Measurements from ENCODE around the gene CECR2.

CECR2 gene

DNA sequence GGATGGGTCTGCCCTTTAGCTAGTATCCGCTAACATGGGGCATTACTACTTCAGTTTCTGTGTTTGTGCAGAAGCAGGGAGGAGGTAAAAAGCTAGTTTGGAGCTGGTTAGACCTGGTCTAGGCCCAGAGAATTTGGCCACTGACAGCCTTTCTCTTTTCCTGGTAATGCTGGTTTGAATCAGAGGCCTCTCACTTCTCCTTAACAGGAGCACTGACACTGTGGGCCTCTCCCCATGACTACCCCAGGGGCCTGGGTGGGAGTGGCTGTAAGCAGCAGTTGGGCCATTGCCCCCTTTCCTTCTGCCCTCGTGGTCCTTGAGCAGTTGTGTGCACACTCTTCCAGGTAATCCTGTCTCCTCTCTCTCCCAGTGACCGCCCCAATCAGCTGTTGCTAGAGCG is 185.6 kb downstream of the CECR2 start:
- H3K23ac ChIP-seq (ENCODE audit: low read depth, low read length, poor library complexity) = no peak overlapping the region
- no CpG with 5 or more reads among the region's 4 CpGs for WGBS, 2 donors (ENCODE audit: extremely low coverage in 2 of 2, insufficient read length in 2 of 2, insufficient replicate concordance in 1 of 2)
- no peak overlapping the region for H2BK120ac ChIP-seq (ENCODE audit: low read depth, low read length)
- H4K91ac ChIP-seq (ENCODE audit: low read depth, low read length, poor library complexity) = no peak overlapping the region
- no peak overlapping the region for H2BK15ac ChIP-seq (ENCODE audit: low read length)
- no peak overlapping the region for H4K8ac ChIP-seq (ENCODE audit: low read depth, low read length)
- H3K9ac ChIP-seq (ENCODE audit: low read depth, low read length, poor library complexity) = no peak overlapping the region
- H3K18ac ChIP-seq (ENCODE audit: low read length) = no peak overlapping the region
- no peak for DNase-seq (ENCODE audit: low spot score)
- no peak overlapping the region for H3K27ac ChIP-seq (replicated peaks; ENCODE audit: low read length)
- H3K14ac ChIP-seq (ENCODE audit: low read length) = no peak overlapping the region
- H3K9me3 ChIP-seq (replicated peaks in 1 of 2; ENCODE audit: control insufficient read depth in 2 of 2, insufficient read depth in 1 of 2, low read depth in 1 of 2, low read length in 2 of 2) = peaks cover 4 to 8% of the 10 kb centered on the region in 2 donors
- no peak overlapping the region for H2AFZ ChIP-seq (ENCODE audit: low read length)
- H3K27me3 ChIP-seq (ENCODE audit: control insufficient read depth in 3 of 3, insufficient read depth in 3 of 3, low read depth in 1 of 3, low read length in 3 of 3) = no peaks in the 10 kb centered on the region
- H2BK5ac ChIP-seq (ENCODE audit: low read length) = no peak overlapping the region
- H3K36me3 ChIP-seq (replicated peaks in 1 of 2; ENCODE audit: control insufficient read depth in 2 of 2, insufficient read depth in 2 of 2, low read length in 2 of 2) = peaks cover 53 to 96% of the 10 kb centered on the region in 2 donors
- no peaks in the 10 kb centered on the region for H3K4me1 ChIP-seq (ENCODE audit: control insufficient read depth in 2 of 2, insufficient read depth in 1 of 2, low read depth in 1 of 2, low read length in 2 of 2)
- no peak overlapping the region for H2AK5ac ChIP-seq (ENCODE audit: low read depth, low read length)
- no peak overlapping the region for H3K4me2 ChIP-seq (ENCODE audit: insufficient read depth, low read length, poor library complexity, severe bottlenecking)
- no peak overlapping the region for H3K4ac ChIP-seq (ENCODE audit: low read length)
- H3K4me3 ChIP-seq (ENCODE audit: low read length in 2 of 2) = no peak overlapping the region
- no peaks in the 10 kb centered on the region for H3K79me1 ChIP-seq (ENCODE audit: low read depth, low read length)
- no peak overlapping the region for H2BK12ac ChIP-seq (ENCODE audit: low read length)

DNA sequence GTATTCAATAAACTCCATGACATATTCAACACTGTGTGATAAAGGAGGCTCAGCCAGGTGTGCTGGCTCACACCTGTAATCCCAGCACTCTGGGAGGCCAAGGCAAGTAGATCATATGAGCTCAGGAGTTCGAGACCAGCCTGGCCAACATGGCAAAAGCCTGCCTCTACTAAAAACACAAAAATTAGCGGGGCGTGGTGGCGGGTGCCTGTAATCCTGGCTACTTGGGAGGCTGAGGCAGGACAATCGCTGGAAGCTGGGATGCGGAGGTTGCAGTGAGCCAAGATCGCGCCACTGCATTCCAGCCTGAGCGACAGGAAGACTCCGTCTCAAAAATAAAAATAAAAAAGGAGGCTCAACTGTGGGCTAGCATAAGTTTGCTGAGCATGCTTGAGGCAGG is 189.9 kb downstream of the CECR2 start:
- Histone ChIP-seq H2BK15ac (ENCODE audit: low read length) (no peak overlapping the region), H2AK5ac (ENCODE audit: low read depth, low read length) (no peak overlapping the region)
- no peak for DNase-seq (ENCODE audit: low spot score)

DNA sequence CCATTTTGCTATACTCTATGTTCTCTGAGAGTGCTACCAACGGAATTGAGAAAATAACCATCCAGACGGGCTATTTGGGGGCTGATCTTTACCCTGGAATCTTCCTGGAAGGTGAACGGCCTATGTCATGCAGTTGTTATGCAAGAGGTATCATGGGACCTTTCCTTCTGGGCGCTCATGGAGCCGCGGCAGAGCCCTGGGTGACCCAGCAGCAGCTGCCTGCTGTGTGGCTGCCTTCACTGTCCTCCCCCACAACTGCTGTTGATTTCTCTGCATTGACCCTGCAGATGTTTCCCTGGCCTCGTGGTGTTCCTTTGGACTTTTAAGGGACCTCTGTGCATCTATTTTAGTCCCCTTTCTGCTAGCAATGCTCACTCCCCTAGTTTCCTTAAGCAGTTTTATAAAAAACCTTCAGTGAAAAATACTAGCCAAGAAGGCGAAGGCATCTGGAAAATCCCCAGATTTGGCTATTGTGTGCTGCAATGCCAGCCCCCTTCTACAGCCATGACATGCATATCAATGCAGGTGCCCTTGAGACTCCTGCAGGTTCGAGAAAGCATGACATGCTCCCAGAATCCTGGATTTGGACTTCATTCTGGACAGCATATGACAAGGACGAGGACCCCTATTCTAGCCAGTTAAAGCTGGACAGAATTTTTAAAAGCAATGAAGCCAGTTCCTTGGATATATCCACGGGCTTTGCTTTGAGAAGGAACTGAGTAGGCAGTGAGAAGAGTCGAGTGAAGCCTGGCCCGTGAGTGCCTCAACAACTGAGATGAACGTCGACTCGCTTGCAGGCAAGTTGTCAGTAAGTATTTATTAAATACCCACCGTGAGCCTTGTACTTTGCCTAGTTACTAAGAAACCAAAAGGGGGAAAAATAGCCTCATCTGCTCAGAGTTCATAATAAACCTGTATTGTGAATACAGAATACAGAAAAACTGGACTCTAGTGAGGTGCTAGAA is 193.9 kb downstream of the CECR2 start, which contains the start of gene SLC25A18:
Gene SLC25A18, plus strand, starts transcription at position 593 of the 965 bp plus-strand sequence. CDS start 16,447 bp downstream, outside the sequence.
- Histone ChIP-seq H2BK120ac (ENCODE audit: low read depth, low read length) (no peak within 1 kb of the TSS), H3K27me3 (ENCODE audit: control insufficient read depth in 3 of 3, insufficient read depth in 3 of 3, low read depth in 1 of 3, low read length in 3 of 3) (no peaks in the 10 kb centered on the region), H3K18ac (ENCODE audit: low read length) (no peak within 1 kb of the TSS), H2BK5ac (ENCODE audit: low read length) (no peak within 1 kb of the TSS), H3K4me2 (ENCODE audit: insufficient read depth, low read length, poor library complexity, severe bottlenecking) (no peak within 1 kb of the TSS), H2BK12ac (ENCODE audit: low read length) (no peak within 1 kb of the TSS), H3K9me3 (replicated peaks in 1 of 2; ENCODE audit: control insufficient read depth in 2 of 2, insufficient read depth in 1 of 2, low read depth in 1 of 2, low read length in 2 of 2) (peaks cover 6 to 8% of the 10 kb centered on the region in 2 donors), H3K9ac (ENCODE audit: low read depth, low read length, poor library complexity) (no peak within 1 kb of the TSS), H3K4ac (ENCODE audit: low read length) (no peak within 1 kb of the TSS), H2AK5ac (ENCODE audit: low read depth, low read length) (no peak within 1 kb of the TSS), H2AFZ (ENCODE audit: low read length) (peak within 1 kb of the TSS; percentile 79), H3K14ac (ENCODE audit: low read length) (no peak within 1 kb of the TSS), H2BK15ac (ENCODE audit: low read length) (no peak within 1 kb of the TSS), H3K79me1 (ENCODE audit: low read depth, low read length) (no peaks in the 10 kb centered on the region), H3K27ac (replicated peaks; ENCODE audit: low read length) (peak within 1 kb of the TSS; percentile 28), H4K8ac (ENCODE audit: low read depth, low read length) (no peak within 1 kb of the TSS), H4K91ac (ENCODE audit: low read depth, low read length, poor library complexity) (no peak within 1 kb of the TSS), H3K4me1 (ENCODE audit: control insufficient read depth in 2 of 2, insufficient read depth in 1 of 2, low read depth in 1 of 2, low read length in 2 of 2) (peaks cover 4 to 19% of the 10 kb centered on the region in 2 donors), H3K36me3 (replicated peaks in 1 of 2; ENCODE audit: control insufficient read depth in 2 of 2, insufficient read depth in 2 of 2, low read length in 2 of 2) (peaks cover 9 to 20% of the 10 kb centered on the region in 2 donors), H3K4me3 (ENCODE audit: low read length in 2 of 2) (no peak within 1 kb of the TSS), H3K23ac (ENCODE audit: low read depth, low read length, poor library complexity) (no peak within 1 kb of the TSS)
- DNase-seq (ENCODE audit: low spot score) = peak; percentile 14
- WGBS, 2 donors (ENCODE audit: extremely low coverage in 2 of 2, insufficient read length in 2 of 2, insufficient replicate concordance in 1 of 2) = no CpG with 5 or more reads among the region's 17 CpGs

More for the DNA sequence above, 189.9 kb downstream of the CECR2 start:
- Histone ChIP-seq H3K36me3 (replicated peaks in 1 of 2; ENCODE audit: control insufficient read depth in 2 of 2, insufficient read depth in 2 of 2, low read length in 2 of 2) (peaks cover 28 to 59% of the 10 kb centered on the region in 2 donors), H3K18ac (ENCODE audit: low read length) (no peak overlapping the region), H3K27ac (replicated peaks; ENCODE audit: low read length) (no peak overlapping the region), H3K4me1 (ENCODE audit: control insufficient read depth in 2 of 2, insufficient read depth in 1 of 2, low read depth in 1 of 2, low read length in 2 of 2) (peaks cover 4 to 18% of the 10 kb centered on the region in 2 donors), H3K9me3 (replicated peaks in 1 of 2; ENCODE audit: control insufficient read depth in 2 of 2, insufficient read depth in 1 of 2, low read depth in 1 of 2, low read length in 2 of 2) (peaks cover 8% of the 10 kb centered on the region in 2 donors), H2BK5ac (ENCODE audit: low read length) (no peak overlapping the region), H3K4me2 (ENCODE audit: insufficient read depth, low read length, poor library complexity, severe bottlenecking) (no peak overlapping the region), H2AFZ (ENCODE audit: low read length) (no peak overlapping the region), H3K27me3 (ENCODE audit: control insufficient read depth in 3 of 3, insufficient read depth in 3 of 3, low read depth in 1 of 3, low read length in 3 of 3) (no peaks in the 10 kb centered on the region), H3K4me3 (ENCODE audit: low read length in 2 of 2) (no peak overlapping the region), H4K91ac (ENCODE audit: low read depth, low read length, poor library complexity) (no peak overlapping the region), H3K4ac (ENCODE audit: low read length) (no peak overlapping the region), H4K8ac (ENCODE audit: low read depth, low read length) (no peak overlapping the region), H3K9ac (ENCODE audit: low read depth, low read length, poor library complexity) (no peak overlapping the region), H3K79me1 (ENCODE audit: low read depth, low read length) (no peaks in the 10 kb centered on the region), H3K14ac (ENCODE audit: low read length) (no peak overlapping the region), H2BK120ac (ENCODE audit: low read depth, low read length) (no peak overlapping the region), H3K23ac (ENCODE audit: low read depth, low read length, poor library complexity) (no peak overlapping the region), H2BK12ac (ENCODE audit: low read length) (no peak overlapping the region)
- no CpG with 5 or more reads among the region's 10 CpGs for WGBS, 2 donors (ENCODE audit: extremely low coverage in 2 of 2, insufficient read length in 2 of 2, insufficient replicate concordance in 1 of 2)

DNA sequence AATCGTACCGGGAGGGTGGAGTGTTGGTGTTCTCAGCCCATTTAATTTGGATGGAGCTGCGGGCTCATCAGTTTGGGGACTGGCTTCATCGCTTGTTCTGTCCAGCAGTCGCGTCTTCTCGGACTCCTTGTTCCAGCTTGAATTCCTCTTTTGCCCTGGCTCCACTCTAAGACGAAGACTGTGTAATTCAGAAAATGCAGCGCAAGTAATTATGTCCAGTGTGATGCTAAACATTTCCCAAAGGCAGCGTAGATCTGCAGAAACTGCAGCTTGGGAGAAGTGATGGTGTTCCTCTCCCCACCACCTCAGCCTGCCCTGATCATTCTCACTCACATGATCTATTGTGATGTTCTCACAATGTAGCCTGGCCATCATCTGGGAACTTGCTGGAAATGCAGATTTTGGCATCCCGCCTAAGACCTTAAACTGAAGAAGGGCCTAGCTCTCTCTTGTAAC is 194.7 kb downstream of the CECR2 start:
- peaks cover 5 to 8% of the 10 kb centered on the region in 2 donors for H3K9me3 ChIP-seq (replicated peaks in 1 of 2; ENCODE audit: control insufficient read depth in 2 of 2, insufficient read depth in 1 of 2, low read depth in 1 of 2, low read length in 2 of 2)
- no CpG with 5 or more reads among the region's 11 CpGs for WGBS, 2 donors (ENCODE audit: extremely low coverage in 2 of 2, insufficient read length in 2 of 2, insufficient replicate concordance in 1 of 2)
- no peak for DNase-seq (ENCODE audit: low spot score)
- H2AFZ ChIP-seq (ENCODE audit: low read length) = no peak overlapping the region
- H3K4me1 ChIP-seq (ENCODE audit: control insufficient read depth in 2 of 2, insufficient read depth in 1 of 2, low read depth in 1 of 2, low read length in 2 of 2) = peaks cover 4 to 19% of the 10 kb centered on the region in 2 donors
- H2AK5ac ChIP-seq (ENCODE audit: low read depth, low read length) = no peak overlapping the region
- no peak overlapping the region for H2BK15ac ChIP-seq (ENCODE audit: low read length)
- H3K9ac ChIP-seq (ENCODE audit: low read depth, low read length, poor library complexity) = no peak overlapping the region
- H4K8ac ChIP-seq (ENCODE audit: low read depth, low read length) = no peak overlapping the region
- H3K18ac ChIP-seq (ENCODE audit: low read length) = no peak overlapping the region
- H3K36me3 ChIP-seq (replicated peaks in 1 of 2; ENCODE audit: control insufficient read depth in 2 of 2, insufficient read depth in 2 of 2, low read length in 2 of 2) = peaks cover 4 to 13% of the 10 kb centered on the region in 2 donors
- no peak overlapping the region for H3K4me3 ChIP-seq (ENCODE audit: low read length in 2 of 2)
- H4K91ac ChIP-seq (ENCODE audit: low read depth, low read length, poor library complexity) = no peak overlapping the region
- H3K27me3 ChIP-seq (ENCODE audit: control insufficient read depth in 3 of 3, insufficient read depth in 3 of 3, low read depth in 1 of 3, low read length in 3 of 3) = no peaks in the 10 kb centered on the region
- H3K14ac ChIP-seq (ENCODE audit: low read length) = no peak overlapping the region
- no peak overlapping the region for H3K23ac ChIP-seq (ENCODE audit: low read depth, low read length, poor library complexity)
- no peak overlapping the region for H2BK120ac ChIP-seq (ENCODE audit: low read depth, low read length)
- no peak overlapping the region for H2BK12ac ChIP-seq (ENCODE audit: low read length)
- no peak overlapping the region for H2BK5ac ChIP-seq (ENCODE audit: low read length)
- no peak overlapping the region for H3K4ac ChIP-seq (ENCODE audit: low read length)
- H3K4me2 ChIP-seq (ENCODE audit: insufficient read depth, low read length, poor library complexity, severe bottlenecking) = no peak overlapping the region
- H3K27ac ChIP-seq (replicated peaks; ENCODE audit: low read length) = no peak overlapping the region
- no peaks in the 10 kb centered on the region for H3K79me1 ChIP-seq (ENCODE audit: low read depth, low read length)
